Esophagus (tissue), 2 donors: ENCODE data around the gene PEDS1. TPM values are rescaled to one million over a fixed set of nuclear protein-coding genes. Genes with fewer than 3 reads are reported as not detected.

ENCODE experiments used
- H3K27ac ChIP-seq, 2 donors: one replicate each; pipeline ENCODE4 v1.5.1; 2013; ENCODE audit warnings: low read depth in 2 of 2, mild to moderate bottlenecking in 2 of 2, inconsistent platforms in 1 of 2, low read length in 1 of 2, moderate library complexity in 1 of 2
- H3K27me3 ChIP-seq, 2 donors: one replicate each; pipeline ENCODE4 v1.6.1; 2013; ENCODE audit warnings: low read length in 2 of 2, control low read depth in 1 of 2, mild to moderate bottlenecking in 1 of 2; ENCODE audit not compliant: insufficient read depth in 2 of 2, control insufficient read depth in 1 of 2
- H3K36me3 ChIP-seq, 2 donors: one replicate each; pipeline ENCODE4 v1.6.1; 2013; ENCODE audit warnings: low read length in 1 of 2; ENCODE audit not compliant: control insufficient read depth in 2 of 2, insufficient read depth in 2 of 2
- H3K4me1 ChIP-seq, 2 donors: one replicate each; pipeline ENCODE4 v1.6.1; 2013; ENCODE audit warnings: low read length in 1 of 2; ENCODE audit not compliant: control insufficient read depth in 2 of 2, insufficient read depth in 2 of 2
- H3K4me3 ChIP-seq, 2 donors: one replicate each; pipeline ENCODE4 v1.5.1; 2013; ENCODE audit warnings: low read length in 2 of 2, mild to moderate bottlenecking in 2 of 2, low read depth in 1 of 2, moderate library complexity in 1 of 2
- H3K9me3 ChIP-seq, 2 donors: one replicate each; pipeline ENCODE4 v1.6.1; 2013; ENCODE audit warnings: mild to moderate bottlenecking in 2 of 2, low read depth in 1 of 2, low read length in 1 of 2, moderate library complexity in 1 of 2; ENCODE audit not compliant: control insufficient read depth in 2 of 2, insufficient read depth in 1 of 2
- WGBS, 2 donors: extraction: QIAGEN DNeasy Blood & Tissue Kit; methylation state at CpG; one replicate each; pipeline ENCODE4 v1.1.7; 2013; 5-methylcytosine and 5-hydroxymethylcytosine counted together
- polyA plus RNA-seq, 2 donors: library from polyadenylated mRNA; stranded (reverse); fragments of 200-250 nt; gene quantifications; one replicate each; pipeline ENCODE4 v1.2.3, GENCODE V29; 2013
- donor health status: healthy with polysubstance abuse.
- donor health status: Bipolar disorder and iron deficiency.

The PEDS1 gene
- polyA plus RNA-seq, 2 donors, result 31.5 to 56.2 TPM

DNA sequence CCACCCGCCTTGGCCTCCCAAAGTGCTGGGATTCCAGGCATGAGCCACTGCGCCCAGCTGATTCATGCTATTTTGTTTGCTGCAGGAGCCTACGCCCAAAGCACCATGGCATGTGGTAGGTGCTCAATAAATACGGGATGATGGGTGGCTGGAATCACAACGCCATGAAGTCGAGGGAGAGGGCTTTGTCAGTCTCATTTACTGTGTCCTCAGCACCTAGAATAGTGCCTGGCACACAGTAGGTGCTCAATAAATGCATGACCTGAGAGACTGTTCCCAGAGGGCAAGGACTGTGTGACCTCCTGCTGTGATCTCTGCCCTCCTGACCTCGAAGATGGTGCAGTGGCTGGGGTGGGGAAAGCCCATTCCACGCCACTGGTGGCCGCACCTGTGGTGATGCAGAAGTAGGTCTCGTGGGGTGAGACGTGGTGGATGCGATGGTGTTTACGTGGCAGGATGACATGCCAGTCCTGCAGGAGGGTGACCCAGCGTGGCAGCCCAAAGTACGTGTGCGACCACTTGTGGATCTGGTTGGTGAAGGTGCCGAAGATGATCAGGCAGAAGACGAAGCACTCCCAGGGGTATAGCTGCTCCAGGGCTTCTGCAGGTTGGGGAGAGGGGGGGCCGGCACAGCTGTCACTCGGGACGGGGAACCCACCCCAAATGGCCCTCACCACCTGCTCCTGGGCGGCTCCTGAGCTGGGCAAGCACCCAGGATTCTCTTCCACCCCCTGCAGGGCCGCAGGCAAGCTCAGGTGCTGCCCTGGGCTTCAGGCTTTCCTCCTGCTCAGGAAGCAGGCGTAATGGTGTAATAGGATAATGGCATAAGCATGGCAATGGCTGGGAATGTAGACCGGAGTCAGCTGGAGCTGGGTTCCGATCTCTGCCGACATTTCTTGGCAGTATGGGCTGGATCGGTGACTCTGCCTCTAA, 25.7 kb downstream of the PEDS1 start:
- Histone ChIP-seq H3K27me3 (no peaks in the 10 kb centered on the region), H3K4me1 (peaks cover 3 to 5% of the 10 kb centered on the region in 2 donors), H3K9me3 (no peaks in the 10 kb centered on the region), H3K27ac (peak overlapping the region in 1 of 2 donors; percentile 11), H3K4me3 (no peak overlapping the region), H3K36me3 (peaks cover 11 to 70% of the 10 kb centered on the region in 2 donors)
- 79 to 83% methylated on average over 28 of the region's 28 CpGs for WGBS, 2 donors

DNA sequence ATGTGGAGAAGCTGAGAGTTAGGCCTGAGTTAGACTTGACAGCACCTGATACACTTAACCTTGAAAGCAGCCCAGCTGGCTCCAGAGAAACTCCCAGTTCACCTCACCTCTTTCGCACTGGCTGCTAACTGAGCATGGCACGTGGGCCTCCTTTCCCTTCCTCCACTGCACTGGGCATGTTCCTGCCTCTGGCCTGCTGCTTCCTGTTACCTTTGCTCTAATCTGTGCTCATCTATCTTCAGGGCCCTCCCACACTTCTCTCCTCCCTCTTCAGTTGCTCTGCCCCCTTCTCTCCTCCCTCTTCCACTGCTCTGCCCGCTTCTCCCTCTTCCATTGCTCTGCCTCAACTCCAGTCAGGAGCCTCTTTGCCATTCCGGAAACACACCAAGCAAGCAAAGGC, 26.9 kb downstream of the PEDS1 start:
- Histone ChIP-seq H3K9me3 (no peaks in the 10 kb centered on the region), H3K36me3 (peaks cover 11 to 62% of the 10 kb centered on the region in 2 donors), H3K4me1 (peaks cover 3 to 8% of the 10 kb centered on the region in 2 donors), H3K4me3 (no peak overlapping the region), H3K27me3 (no peaks in the 10 kb centered on the region), H3K27ac (peak overlapping the region; percentile 65 to 79)
- 42 to 43% methylated on average over 4 of the region's 4 CpGs for WGBS, 2 donors

DNA sequence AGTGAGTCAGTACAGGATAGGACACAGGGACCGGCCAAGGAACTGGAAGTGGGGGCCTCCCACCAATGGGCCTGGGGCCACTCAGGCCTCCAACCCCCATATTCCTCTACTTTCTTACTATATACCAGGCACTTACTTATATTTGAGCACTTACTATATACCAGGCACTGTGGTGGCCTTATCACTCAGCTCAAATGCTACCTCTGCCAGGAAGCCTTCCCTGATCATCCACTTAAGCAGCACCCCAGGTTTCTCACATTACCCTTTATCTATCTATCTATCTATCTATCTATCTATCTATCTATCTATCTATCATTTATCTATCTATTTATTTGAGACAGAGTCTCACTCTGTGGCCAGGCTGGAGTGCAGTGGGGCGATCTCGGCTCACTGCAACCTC, 28.2 kb downstream of the PEDS1 start:
- 96 to 98% methylated on average over 3 of the region's 3 CpGs for WGBS, 2 donors
- no peak overlapping the region for H3K4me3 ChIP-seq
- no peaks in the 10 kb centered on the region for H3K9me3 ChIP-seq
- no peak overlapping the region for H3K27ac ChIP-seq
- no peaks in the 10 kb centered on the region for H3K27me3 ChIP-seq
- H3K36me3 ChIP-seq, result peaks cover 11 to 53% of the 10 kb centered on the region in 2 donors
- peaks cover 3 to 8% of the 10 kb centered on the region in 2 donors for H3K4me1 ChIP-seq

DNA sequence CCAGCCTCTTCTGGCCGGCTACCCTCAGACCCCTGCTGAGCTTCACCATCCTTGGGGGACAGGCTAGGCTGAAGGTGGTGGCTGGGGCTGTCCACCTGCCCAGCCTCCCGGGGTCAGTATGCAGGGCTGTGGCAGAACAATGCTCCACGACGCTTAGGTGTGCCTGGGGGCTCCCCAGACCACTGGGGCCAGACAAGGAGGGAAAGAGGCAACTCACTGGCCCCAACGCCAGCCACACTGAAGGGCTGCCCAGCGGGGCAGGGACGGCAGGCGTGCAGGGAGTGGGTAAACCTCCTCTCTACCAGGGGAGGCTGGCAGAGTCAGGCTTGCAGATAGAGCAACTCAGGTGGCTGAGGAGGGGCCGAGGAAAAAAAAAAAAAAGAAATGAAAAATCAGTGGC, 29.0 kb downstream of the PEDS1 start:
- no peak overlapping the region for H3K4me3 ChIP-seq
- no peaks in the 10 kb centered on the region for H3K9me3 ChIP-seq
- WGBS, 2 donors, result 89 to 96% methylated on average over 9 of the region's 9 CpGs
- no peaks in the 10 kb centered on the region for H3K27me3 ChIP-seq
- peaks cover 11 to 46% of the 10 kb centered on the region in 2 donors for H3K36me3 ChIP-seq
- no peak overlapping the region for H3K27ac ChIP-seq
- peaks cover 3 to 8% of the 10 kb centered on the region in 2 donors for H3K4me1 ChIP-seq

DNA sequence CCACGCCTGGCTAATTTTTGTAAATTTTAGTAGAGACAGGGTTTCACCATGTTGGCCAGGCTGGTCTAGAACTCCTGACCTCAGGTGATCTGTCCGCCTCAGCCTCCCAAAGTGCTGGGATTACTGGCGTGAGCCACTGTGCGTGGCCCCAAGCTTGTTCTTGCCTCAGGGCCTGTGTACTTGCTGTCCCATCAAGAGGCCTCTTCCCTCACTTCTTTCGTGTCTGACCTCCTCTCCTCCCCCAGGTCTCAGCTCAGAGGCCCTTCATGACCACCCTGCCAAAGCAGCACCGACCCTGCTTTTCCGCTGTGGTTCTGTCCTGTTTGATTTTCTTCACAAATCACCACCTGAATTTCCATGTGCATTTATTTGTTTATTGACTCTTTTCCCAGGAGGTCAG, 30.1 kb downstream of the PEDS1 start:
- Histone ChIP-seq H3K9me3 (no peaks in the 10 kb centered on the region), H3K36me3 (peaks cover 5 to 36% of the 10 kb centered on the region in 2 donors), H3K27ac (no peak overlapping the region), H3K27me3 (no peaks in the 10 kb centered on the region), H3K4me3 (no peak overlapping the region), H3K4me1 (peaks cover 0 to 8% of the 10 kb centered on the region in 2 donors)
- WGBS, 2 donors, result 90 to 94% methylated on average over 7 of the region's 7 CpGs

DNA sequence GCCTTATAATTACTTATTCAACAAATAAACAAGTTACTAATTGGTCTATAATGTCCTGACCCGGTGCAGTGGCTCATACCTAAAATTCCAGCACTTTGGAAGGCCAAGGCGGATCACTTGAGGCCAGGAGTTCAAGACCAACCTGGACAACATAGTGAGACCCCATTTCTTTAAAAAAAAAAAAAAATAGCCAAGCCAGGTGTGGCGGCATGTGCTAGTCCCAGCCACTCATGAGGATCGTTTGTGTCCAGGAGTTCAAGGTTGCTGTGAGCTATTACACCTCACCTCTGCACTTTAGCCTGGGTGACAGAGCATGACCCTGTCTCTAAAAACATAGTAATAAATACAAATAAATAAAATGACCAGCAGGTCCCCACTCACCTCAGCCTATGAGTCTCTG, 30.8 kb downstream of the PEDS1 start:
- no peak overlapping the region for H3K27ac ChIP-seq
- peaks cover 0 to 7% of the 10 kb centered on the region in 2 donors for H3K4me1 ChIP-seq
- no peaks in the 10 kb centered on the region for H3K27me3 ChIP-seq
- no peaks in the 10 kb centered on the region for H3K9me3 ChIP-seq
- peaks cover 2 to 29% of the 10 kb centered on the region in 2 donors for H3K36me3 ChIP-seq
- WGBS, 2 donors, result 91 to 97% methylated on average over 4 of the region's 4 CpGs
- no peak overlapping the region for H3K4me3 ChIP-seq

DNA sequence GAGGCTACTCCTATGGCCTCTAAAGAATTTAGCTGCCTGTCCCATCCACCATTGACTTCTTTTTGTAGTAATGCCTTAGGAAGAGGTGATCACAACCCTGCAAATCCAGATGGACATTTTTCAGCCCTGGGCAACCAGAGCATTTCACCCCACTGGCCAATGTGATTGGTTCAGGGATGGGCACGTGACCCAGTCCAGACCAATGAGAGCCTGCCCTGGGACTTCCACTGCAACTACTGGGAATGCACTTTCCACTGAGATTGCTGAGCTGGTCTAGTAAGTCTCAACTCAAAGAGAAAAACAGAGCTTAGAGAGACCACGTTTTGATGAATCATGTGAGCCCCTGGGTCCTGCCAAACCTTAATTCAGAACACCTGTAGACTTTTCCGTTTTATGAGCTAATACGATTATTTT, 31.7 kb downstream of the PEDS1 start:
- Histone ChIP-seq H3K4me1 (peaks cover 0 to 3% of the 10 kb centered on the region in 2 donors), H3K36me3 (peaks cover 0 to 24% of the 10 kb centered on the region in 2 donors), H3K9me3 (no peaks in the 10 kb centered on the region), H3K4me3 (no peak overlapping the region), H3K27ac (peak overlapping the region in 1 of 2 donors; percentile 66), H3K27me3 (no peaks in the 10 kb centered on the region)
- WGBS, 2 donors, result 61 to 66% methylated on average over 4 of the region's 4 CpGs

DNA sequence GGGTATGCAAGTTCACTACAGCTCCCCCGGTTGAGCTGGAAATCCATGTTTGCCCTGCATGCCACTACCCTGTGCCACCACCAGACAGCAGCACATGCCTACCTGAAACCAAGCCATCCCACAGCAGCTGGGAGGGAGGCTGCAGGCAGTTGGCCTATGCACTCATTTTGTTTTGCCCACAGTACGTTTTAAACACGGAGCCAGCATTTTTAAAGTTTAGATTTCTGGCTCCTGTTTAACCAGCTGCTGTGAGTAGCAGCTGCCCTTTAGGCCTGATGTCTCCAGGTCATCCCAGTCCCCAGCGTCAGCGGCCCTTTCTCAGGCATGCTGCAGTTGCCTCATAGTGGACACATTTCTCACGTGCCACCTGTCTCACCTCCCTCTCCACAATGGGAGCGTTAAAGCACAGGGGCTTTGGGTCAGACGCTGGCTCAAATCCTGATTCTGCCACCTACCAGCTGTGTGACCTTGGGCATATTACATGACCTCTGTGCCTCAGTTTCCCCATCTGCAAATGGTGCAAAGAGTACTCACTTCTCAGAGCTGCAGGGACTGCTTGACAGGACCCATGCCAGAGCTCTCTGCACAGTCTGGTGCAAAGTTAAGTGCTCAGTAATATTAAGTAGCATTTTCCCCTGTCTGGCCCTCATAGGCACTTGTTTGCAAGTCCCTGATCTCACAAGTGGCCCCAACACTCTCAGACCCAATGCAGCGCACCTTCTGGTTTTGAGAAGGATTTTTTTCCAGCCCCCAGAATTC, 32.4 kb downstream of the PEDS1 start:
- Histone ChIP-seq H3K27ac (peak overlapping the region in 1 of 2 donors; percentile 66), H3K9me3 (no peaks in the 10 kb centered on the region), H3K27me3 (no peaks in the 10 kb centered on the region), H3K4me1 (peaks cover 0 to 7% of the 10 kb centered on the region in 2 donors), H3K4me3 (no peak overlapping the region), H3K36me3 (peaks cover 0 to 18% of the 10 kb centered on the region in 2 donors)
- 26 to 32% methylated on average over 9 of the region's 9 CpGs for WGBS, 2 donors

DNA sequence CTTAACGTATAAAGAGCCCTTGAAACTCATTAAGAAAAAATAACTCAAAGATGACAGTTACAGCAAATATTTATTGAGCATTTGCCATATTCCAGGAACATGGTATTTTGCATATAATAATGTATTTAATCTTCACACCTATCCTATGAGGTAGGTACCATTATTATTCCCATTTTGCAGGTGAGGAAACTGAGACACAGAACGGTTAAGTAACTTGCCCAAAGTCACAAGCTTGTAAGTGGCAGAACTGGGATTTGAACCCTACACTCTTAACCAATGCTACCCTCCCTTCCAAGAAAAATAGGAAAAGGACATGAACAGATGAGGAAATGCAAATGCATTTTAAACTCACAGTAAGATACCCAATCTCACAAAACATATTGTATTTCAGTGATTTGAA, 35.3 kb downstream of the PEDS1 start:
- no peaks in the 10 kb centered on the region for H3K27me3 ChIP-seq
- no peaks in the 10 kb centered on the region for H3K36me3 ChIP-seq
- H3K4me3 ChIP-seq, result no peak overlapping the region
- peaks cover 0 to 12% of the 10 kb centered on the region in 2 donors for H3K4me1 ChIP-seq
- H3K9me3 ChIP-seq, result no peaks in the 10 kb centered on the region
- no peak overlapping the region for H3K27ac ChIP-seq
- WGBS, 2 donors, result 71 to 73% methylated on average over 2 of the region's 2 CpGs
